ENCODE results near the gene NUDT21. TPM values are rescaled to one million over a fixed set of nuclear protein-coding genes. Genes with fewer than 3 reads are reported as not detected.

Gene NUDT21
- total and polyA plus RNA-seq, 7 donors: 16.9 to 52.4 (median 41.1) TPM

DNA sequence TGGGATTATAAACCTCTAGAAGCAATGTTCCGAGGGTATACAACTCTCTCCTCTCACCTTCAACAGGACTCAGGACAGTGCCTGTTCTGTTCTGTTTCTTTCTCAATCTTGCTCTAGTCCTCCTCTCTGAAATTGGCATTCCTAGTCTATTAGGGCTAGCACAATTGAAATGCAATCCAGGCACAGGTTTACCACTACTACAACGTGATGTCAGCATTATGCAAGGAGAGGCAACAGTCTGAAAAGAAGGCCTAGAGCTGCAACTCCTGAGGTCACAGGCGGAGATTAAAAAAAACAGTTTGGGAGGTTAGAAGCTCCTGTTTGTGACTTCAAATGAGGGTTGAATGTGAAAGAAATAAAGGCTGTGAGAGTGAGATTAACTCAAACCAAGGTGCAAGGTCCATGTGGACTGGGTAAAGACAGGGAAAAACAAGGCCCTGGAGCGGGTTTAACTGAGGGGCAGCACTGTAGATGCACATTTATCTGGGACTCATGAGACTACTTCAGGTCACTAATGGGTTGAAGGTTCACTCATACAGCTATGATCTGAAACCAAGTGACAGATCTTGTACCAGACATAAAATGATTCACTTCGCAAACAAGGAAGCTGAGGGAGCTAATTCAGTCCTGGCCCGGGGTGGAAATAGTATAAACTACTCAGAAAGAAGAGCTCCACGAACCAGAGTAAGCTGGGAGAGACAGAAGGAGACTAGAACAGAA is 42.6 kb downstream of the NUDT21 start:
- peaks cover 15 to 77% of the 10 kb centered on the region in 2 donors for H3K36me3 ChIP-seq (ENCODE audit: insufficient read depth in 1 of 2, low read depth in 1 of 2)
- intact Hi-C loops (cut with DNase I): no loop called here
- no peaks in the 10 kb centered on the region for H3K27me3 ChIP-seq (ENCODE audit: insufficient read depth in 3 of 3, low read length in 2 of 3)
- TF ChIP-seq, protein P1, sequence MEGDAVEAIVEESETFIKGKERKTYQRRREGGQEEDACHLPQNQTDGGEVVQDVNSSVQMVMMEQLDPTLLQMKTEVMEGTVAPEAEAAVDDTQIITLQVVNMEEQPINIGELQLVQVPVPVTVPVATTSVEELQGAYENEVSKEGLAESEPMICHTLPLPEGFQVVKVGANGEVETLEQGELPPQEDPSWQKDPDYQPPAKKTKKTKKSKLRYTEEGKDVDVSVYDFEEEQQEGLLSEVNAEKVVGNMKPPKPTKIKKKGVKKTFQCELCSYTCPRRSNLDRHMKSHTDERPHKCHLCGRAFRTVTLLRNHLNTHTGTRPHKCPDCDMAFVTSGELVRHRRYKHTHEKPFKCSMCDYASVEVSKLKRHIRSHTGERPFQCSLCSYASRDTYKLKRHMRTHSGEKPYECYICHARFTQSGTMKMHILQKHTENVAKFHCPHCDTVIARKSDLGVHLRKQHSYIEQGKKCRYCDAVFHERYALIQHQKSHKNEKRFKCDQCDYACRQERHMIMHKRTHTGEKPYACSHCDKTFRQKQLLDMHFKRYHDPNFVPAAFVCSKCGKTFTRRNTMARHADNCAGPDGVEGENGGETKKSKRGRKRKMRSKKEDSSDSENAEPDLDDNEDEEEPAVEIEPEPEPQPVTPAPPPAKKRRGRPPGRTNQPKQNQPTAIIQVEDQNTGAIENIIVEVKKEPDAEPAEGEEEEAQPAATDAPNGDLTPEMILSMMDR (IDR thresholded peaks at IDR 0.05): no peak
- no peak for DNase-seq
- H3K9me3 ChIP-seq: no peaks in the 10 kb centered on the region
- no peak overlapping the region for H3K4me3 ChIP-seq
- H3K27ac ChIP-seq: peak overlapping the region; percentile 54
- ATAC-seq: peak; percentile 39 to 60 (median 54)
- H3K4me1 ChIP-seq: peaks cover 38% of the 10 kb centered on the region
- WGBS, 3 donors: 72 to 92% (median 86%) methylated on average over 7 of the region's 7 CpGs

DNA sequence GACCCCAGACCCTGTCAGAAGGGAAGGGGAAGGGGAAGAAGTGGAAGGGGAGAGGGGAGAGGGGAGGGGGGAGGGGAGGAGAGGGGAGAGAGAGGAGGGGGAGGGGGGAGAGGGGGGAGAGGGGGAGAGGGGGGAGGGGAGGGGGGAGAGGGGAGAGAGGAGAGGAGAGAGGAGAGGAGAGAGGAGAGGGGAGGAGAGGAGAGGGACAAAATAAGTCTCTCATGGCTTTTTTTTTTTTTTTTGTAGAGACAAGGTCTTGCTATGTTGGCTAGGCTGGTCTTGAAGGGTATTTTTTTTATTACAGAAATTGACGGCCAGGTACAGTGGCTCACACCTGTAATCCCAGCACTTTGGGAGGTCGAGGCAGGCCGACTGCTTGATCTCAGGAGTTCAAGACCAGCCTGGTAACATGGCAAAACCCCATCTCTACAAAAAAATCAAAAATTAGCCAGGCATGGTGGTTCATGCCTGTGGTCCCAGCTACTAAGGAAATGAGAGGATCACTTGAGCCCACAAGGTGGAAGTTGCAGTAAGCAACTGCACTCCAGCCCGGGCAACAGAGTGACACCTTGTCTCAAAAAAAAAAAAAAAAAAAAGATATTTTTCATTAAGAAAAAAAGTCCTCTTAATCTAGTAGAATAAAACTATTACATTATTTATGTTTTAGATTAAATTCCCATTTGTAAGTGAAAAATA is 45.0 kb downstream of the NUDT21 start:
- TF ChIP-seq, protein P1 (IDR thresholded peaks at IDR 0.05): no peak
- intact Hi-C loops (cut with DNase I): no loop called here
- peaks cover 29% of the 10 kb centered on the region for H3K4me1 ChIP-seq
- no peaks in the 10 kb centered on the region for H3K9me3 ChIP-seq
- H3K36me3 ChIP-seq (ENCODE audit: insufficient read depth in 1 of 2, low read depth in 1 of 2): peaks cover 16 to 79% of the 10 kb centered on the region in 2 donors
- no peaks in the 10 kb centered on the region for H3K27me3 ChIP-seq (ENCODE audit: insufficient read depth in 3 of 3, low read length in 2 of 3)
- H3K4me3 ChIP-seq: no peak overlapping the region
- H3K27ac ChIP-seq: no peak overlapping the region
- ATAC-seq (no peak), DNase-seq (no peak)
- 80 to 94% (median 89%) methylated on average over 4 of the region's 4 CpGs for WGBS, 3 donors

DNA sequence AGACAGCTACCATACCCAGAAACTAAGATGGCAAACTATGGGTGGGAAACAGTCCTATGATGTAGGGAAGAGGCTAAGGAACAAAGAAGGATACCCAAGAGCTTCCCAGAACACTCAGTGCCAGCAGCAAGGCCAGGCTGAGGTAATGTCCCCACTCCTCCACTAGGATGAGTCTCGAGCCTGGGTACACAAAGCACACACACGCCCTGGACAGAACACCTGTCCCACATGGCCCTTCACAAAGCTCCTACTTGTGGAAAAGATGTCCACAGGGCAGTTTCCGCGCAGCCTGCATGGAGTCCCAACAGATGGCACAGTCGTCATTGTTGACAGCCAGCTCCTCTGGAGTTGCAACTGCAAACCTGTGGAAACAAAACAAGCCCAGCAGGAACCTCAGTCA is 49.6 kb downstream of the NUDT21 start:
- H3K4me1 ChIP-seq: peaks cover 16% of the 10 kb centered on the region
- no peaks in the 10 kb centered on the region for H3K9me3 ChIP-seq
- H3K4me3 ChIP-seq: no peak overlapping the region
- peaks cover 13 to 54% of the 10 kb centered on the region in 2 donors for H3K36me3 ChIP-seq (ENCODE audit: insufficient read depth in 1 of 2, low read depth in 1 of 2)
- peak overlapping the region; percentile 67 for H3K27ac ChIP-seq
- TF ChIP-seq, protein P1 (IDR thresholded peaks at IDR 0.05): peak; percentile 35
- intact Hi-C loops (cut with DNase I): no loop called here
- 25 to 48% (median 36%) methylated on average over 5 of the region's 5 CpGs for WGBS, 3 donors
- DNase-seq (peak; percentile 46 to 71), ATAC-seq (peak; percentile 68 to 94 (median 84))
- H3K27me3 ChIP-seq (ENCODE audit: insufficient read depth in 3 of 3, low read length in 2 of 3): no peaks in the 10 kb centered on the region

DNA sequence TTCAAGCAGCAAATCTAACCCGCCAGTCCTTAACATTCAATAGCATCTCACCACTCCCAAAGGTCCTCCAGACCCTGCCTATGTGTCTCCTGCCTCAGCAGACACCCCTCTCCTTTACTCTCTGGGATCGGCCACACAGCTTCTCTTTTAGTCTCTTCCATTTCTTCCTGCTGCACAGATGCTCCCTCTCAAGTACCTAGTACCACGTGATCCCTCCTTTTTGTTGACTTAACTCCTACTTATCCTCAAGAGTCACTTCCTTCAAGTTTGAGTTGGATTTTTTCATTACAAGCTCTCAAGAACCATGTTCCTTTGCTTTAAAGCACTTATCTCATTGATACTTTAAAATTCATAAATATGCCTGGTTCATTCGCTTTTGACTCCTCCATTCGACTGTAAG is 50.7 kb downstream of the NUDT21 start:
- peak overlapping the region; percentile 70 for H3K27ac ChIP-seq
- H3K36me3 ChIP-seq (ENCODE audit: insufficient read depth in 1 of 2, low read depth in 1 of 2): peaks cover 13 to 54% of the 10 kb centered on the region in 2 donors
- no peaks in the 10 kb centered on the region for H3K27me3 ChIP-seq (ENCODE audit: insufficient read depth in 3 of 3, low read length in 2 of 3)
- no peaks in the 10 kb centered on the region for H3K9me3 ChIP-seq
- no peak for DNase-seq
- 82 to 95% (median 82%) methylated on average over 5 of the region's 5 CpGs for WGBS, 3 donors
- no peak for ATAC-seq
- TF ChIP-seq, protein P1 (IDR thresholded peaks at IDR 0.05): no peak
- intact Hi-C loops (cut with DNase I): no loop called here
- no peak overlapping the region for H3K4me3 ChIP-seq
- H3K4me1 ChIP-seq: peaks cover 16% of the 10 kb centered on the region

Data from psoas muscle (tissue), 8 donors.